GM18861 (cell line): ENCODE data around the gene TEKTIP1.
"Not testable (repeated sequence)": the region's sequence is repeated elsewhere in the genome, so short reads cannot be mapped to it uniquely, and the experiment has no call there.

ENCODE experiments used
- ATAC-seq: cut with Tn5 transposase; IDR thresholded peaks from one replicate; pipeline ENCODE4 v1.9.1; 2021; ENCODE audit not compliant: unreplicated experiment

Gene TEKTIP1

GRCh38 chr19:3522421-3523360 is 16.3 kb upstream of the TEKTIP1 start:
- ATAC-seq, result no peak

GRCh38 chr19:3523361-3524077 is 15.5 kb upstream of the TEKTIP1 start:
- no peak for ATAC-seq

- ATAC-seq, result no peak
Measured at GRCh38 chr19:3524078-3524842, 14.7 kb upstream of the TEKTIP1 start.

DNA sequence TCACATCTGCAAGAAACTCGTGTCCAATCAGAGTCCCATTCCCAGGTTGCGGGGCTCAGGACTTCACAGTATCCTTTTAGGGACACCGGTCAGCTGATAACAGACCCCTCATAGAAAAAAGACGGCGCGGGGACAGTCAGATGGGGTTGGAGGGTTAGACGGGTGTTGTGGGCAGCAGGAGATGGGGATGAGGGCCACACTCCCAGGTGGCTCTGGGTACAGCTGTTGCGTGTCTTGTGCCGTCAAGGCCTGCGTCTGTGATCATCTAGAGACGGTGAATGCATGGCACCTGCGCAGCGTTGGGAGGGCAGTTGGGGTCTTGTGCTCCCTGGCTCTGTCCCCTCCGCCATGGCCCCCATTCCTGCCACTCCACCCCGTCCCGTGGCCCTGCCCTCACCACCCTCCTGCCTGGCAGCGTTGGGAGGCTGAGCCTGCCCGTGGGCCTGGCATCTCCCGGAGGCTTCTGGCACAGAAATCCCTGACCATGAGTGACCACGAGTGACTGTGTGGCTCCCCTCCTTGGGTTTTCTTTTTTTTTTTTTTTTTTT is 14.0 kb upstream of the TEKTIP1 start:
- ATAC-seq, result no peak

GRCh38 chr19:3526507-3527237 is 12.3 kb upstream of the TEKTIP1 start:
- no peak for ATAC-seq

GRCh38 chr19:3527238-3527910 is 11.6 kb upstream of the TEKTIP1 start:
- no peak for ATAC-seq

DNA sequence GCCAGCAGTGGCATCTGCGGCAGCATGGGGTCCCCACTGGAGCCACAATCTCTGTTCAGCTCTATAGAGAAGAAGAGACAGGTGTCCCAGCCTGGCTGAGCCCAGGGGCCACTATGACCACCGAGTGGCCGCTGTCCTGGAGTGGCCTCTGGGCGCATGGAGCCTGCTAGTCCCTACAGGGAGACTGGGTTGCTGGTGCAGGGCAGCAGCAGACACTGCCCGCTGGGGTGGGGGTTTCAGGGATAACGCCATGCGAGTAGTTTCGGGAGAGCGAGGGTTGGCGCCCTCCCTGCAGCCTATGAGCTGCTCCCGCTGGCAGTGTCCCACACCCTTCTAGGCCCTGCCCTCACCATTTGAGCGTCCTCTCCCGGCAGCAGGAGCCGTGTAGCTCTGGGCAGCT is 10.9 kb upstream of the TEKTIP1 start:
- no peak for ATAC-seq

- no peak for ATAC-seq
Measured at GRCh38 chr19:3528539-3529211, 10.3 kb upstream of the TEKTIP1 start.

DNA sequence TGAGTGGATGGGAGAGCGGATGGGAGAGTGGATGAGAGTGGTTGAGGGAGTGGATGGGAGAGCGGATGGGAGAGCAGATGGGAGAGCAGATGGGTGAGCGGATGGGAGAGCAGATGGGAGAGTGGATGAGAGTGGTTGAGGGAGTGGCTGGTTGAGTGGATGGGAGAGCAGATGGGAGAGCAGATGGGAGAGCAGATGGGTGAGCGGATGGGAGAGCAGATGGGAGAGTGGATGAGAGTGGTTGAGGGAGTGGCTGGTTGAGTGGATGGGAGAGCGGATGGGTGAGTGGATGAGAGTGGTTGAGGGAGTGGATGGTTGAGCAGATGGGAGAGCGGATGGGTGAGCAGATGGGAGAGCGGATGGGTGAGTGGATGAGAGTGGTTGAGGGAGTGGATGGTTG is 9.7 kb upstream of the TEKTIP1 start:
- not testable (repeated sequence) for ATAC-seq

- no peak for ATAC-seq
Measured at GRCh38 chr19:3530389-3530788, 8.6 kb upstream of the TEKTIP1 start.

DNA sequence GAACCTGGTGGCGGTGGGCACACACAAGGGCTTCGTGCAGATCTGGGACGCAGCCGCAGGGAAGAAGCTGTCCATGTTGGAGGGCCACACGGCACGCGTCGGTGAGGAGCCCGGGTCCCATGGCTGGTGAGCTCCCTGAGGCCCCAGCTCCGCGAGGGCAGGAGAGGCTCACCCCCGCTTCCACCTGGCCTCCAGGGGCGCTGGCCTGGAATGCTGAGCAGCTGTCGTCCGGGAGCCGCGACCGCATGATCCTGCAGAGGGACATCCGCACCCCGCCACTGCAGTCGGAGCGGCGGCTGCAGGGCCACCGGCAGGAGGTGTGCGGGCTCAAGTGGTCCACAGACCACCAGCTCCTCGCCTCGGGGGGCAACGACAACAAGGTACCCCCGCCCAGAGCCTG is 7.3 kb upstream of the TEKTIP1 start:
- ATAC-seq, result no peak

DNA sequence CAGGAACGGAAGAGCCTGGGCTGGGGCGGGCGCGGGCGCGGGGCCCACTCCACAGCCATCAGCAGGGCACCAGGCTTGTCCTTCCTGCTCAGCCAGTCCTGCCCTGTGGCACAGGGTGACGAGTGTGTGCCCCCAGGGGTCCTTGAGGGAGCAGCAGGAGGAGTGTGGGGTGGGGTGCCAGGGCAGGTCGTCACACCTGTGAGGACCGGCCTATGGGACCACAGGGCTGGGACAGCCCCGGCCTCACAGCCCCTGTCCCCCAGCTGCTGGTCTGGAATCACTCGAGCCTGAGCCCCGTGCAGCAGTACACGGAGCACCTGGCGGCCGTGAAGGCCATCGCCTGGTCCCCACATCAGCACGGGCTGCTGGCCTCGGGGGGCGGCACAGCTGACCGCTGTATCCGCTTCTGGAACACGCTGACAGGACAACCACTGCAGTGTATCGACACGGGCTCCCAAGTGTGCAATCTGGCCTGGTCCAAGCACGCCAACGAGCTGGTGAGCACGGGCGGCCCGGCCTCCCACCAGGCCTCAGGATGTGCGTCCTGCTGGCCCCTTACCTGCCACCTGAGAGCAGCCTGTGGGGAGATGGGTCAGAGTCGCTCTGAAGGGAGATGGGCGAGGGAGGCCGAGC is 6.7 kb upstream of the TEKTIP1 start:
- ATAC-seq, result no peak

GRCh38 chr19:3533033-3533432 is 5.9 kb upstream of the TEKTIP1 start:
- no peak for ATAC-seq

GRCh38 chr19:3533563-3534216 is 5.3 kb upstream of the TEKTIP1 start:
- no peak for ATAC-seq

DNA sequence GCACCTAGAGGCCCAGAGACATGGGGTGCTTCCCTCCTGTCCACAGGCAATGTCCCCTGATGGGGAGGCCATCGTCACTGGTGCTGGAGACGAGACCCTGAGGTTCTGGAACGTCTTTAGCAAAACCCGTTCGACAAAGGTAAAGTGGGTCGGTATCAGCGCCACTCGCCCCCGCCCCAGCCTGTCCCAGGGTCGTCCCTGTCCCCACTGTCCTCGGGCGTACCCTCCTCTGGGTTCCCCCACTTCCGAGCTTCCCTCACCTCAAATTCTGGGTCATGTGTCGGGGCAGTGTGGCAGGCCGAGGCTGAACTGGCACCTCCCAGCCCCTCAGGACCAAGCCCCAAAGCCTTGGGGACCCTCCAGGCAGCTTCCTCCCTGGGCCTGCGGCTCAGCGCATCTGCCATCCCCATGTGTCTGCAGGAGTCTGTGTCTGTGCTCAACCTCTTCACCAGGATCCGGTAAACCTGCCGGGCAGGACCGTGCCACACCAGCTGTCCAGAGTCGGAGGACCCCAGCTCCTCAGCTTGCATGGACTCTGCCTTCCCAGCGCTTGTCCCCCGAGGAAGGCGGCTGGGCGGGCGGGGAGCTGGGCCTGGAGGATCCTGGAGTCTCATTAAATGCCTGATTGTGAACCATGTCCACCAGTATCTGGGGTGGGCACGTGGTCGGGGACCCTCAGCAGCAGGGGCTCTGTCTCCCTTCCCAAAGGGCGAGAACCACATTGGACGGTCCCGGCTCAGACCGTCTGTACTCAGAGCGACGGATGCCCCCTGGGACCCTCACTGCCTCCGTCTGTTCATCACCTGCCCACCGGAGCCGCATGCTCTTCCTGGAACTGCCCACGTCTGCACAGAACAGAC is 4.4 kb upstream of the TEKTIP1 start:
- no peak for ATAC-seq

- no peak for ATAC-seq
Measured at GRCh38 chr19:3535235-3535535, 3.8 kb upstream of the TEKTIP1 start.

DNA sequence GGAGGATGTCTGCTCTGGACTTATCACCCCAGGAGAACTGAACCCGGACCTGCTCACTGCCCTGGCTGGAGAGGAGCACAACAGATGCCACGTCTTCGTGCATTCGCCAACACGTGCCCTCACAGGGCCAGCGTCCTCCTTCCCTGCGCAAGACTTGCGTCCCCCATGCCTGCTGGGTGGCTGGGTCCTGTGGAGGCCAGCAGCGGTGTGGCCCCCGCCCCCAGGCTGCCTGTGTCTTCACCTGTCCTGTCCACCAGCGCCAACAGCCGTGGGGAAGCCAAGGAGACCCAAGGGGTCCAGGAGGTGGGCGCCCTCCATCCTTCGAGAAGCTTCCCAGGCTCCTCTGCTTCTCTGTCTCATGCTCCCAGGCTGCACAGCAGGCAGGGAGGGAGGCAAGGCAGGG is 3.4 kb upstream of the TEKTIP1 start:
- no peak for ATAC-seq

DNA sequence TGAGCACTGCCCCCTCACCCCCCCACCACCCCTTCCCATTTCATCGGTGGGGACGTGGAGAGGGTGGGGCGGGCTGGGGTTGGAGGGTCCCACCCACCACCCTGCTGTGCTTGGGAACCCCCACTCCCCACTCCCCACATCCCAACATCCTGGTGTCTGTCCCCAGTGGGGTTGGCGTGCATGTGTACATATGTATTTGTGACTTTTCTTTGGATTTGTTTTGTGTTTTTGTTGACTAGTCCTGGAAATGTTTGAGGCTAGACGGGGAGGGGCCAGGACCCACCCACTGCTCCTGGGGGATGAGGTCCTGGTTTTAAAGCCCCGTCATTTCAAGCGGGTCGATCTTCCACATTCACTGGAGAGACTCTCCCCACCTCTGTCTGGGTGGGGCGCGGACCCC is 3.0 kb upstream of the TEKTIP1 start:
- no peak for ATAC-seq
